Liver (tissue), 9 donors: ENCODE measurements around the gene DPP4. TPM values are rescaled to one million over a fixed set of nuclear protein-coding genes. Genes with fewer than 3 reads are reported as not detected.

ENCODE experiments used
- DNase-seq: peaks from one replicate; pipeline ENCODE4 v3.0.0-alpha.2; 2017; ENCODE audit warnings: low spot score
- H3K27ac ChIP-seq, 2 donors: one replicate each; pipeline ENCODE4 v1.7.0; 2013; ENCODE audit warnings: inconsistent platforms in 2 of 2, low read length in 2 of 2, control low read depth in 1 of 2, low read depth in 1 of 2, mild to moderate bottlenecking in 1 of 2
- H3K27me3 ChIP-seq, 4 donors: one replicate each; pipeline versions ENCODE4 v1.6.1 to v1.7.0; 2013; ENCODE audit warnings: low read length in 3 of 4, inconsistent platforms in 1 of 4, mild to moderate bottlenecking in 1 of 4, moderate library complexity in 1 of 4; ENCODE audit not compliant: control insufficient read depth in 4 of 4, insufficient read depth in 4 of 4
- H3K36me3 ChIP-seq, 4 donors: one replicate each; pipeline versions ENCODE4 v1.6.1 to v1.7.0; 2013; ENCODE audit warnings: low read length in 3 of 4, mild to moderate bottlenecking in 3 of 4, low read depth in 1 of 4, moderate library complexity in 1 of 4; ENCODE audit not compliant: control insufficient read depth in 4 of 4, insufficient read depth in 3 of 4
- H3K4me1 ChIP-seq, 4 donors: one replicate each; pipeline versions ENCODE4 v1.6.1 to v1.7.0; 2013; ENCODE audit warnings: low read length in 3 of 4, mild to moderate bottlenecking in 3 of 4, moderate library complexity in 1 of 4; ENCODE audit not compliant: control insufficient read depth in 4 of 4, insufficient read depth in 4 of 4
- H3K4me3 ChIP-seq, 3 donors: one replicate each; pipeline versions ENCODE4 v1.6.1 to v1.7.0; 2013; ENCODE audit warnings: low read length in 3 of 3, control low read depth in 1 of 3, low read depth in 1 of 3, mild to moderate bottlenecking in 1 of 3
- H3K9ac ChIP-seq, 2 donors: one replicate each; pipeline ENCODE4 v1.7.0; 2013; ENCODE audit warnings: low read length in 2 of 2, mild to moderate bottlenecking in 2 of 2, moderate library complexity in 2 of 2, control low read depth in 1 of 2, low read depth in 1 of 2
- H3K9me3 ChIP-seq, 4 donors: one replicate each; pipeline versions ENCODE4 v1.6.1 to v1.7.0; 2013; ENCODE audit warnings: low read length in 3 of 4; ENCODE audit not compliant: control insufficient read depth in 4 of 4
- ATF3 ChIP-seq: IDR thresholded peaks from 2 replicates; pipeline ENCODE4 v1.6.1; 2016; ENCODE audit warnings: antibody characterized with exemption
- EGR1 ChIP-seq, 2 donors: IDR thresholded peaks; 2 replicates each; pipeline ENCODE4 v1.6.1; 2016 to 2018; ENCODE audit warnings: antibody characterized with exemption in 2 of 2, low read depth in 2 of 2
- FOXA1 ChIP-seq: IDR thresholded peaks from 2 replicates; pipeline ENCODE4 v1.6.1; 2016; ENCODE audit warnings: antibody characterized with exemption
- FOXA2 ChIP-seq: IDR thresholded peaks from 2 replicates; pipeline ENCODE4 v1.6.1; 2016; ENCODE audit warnings: antibody characterized with exemption
- GABPA ChIP-seq, 2 donors: IDR thresholded peaks in 1 of 2; conservative IDR thresholded peaks in 1 of 2; 2 replicates each; pipeline ENCODE4 v1.6.1; 2016; ENCODE audit warnings: antibody characterized with exemption in 2 of 2, mild to moderate bottlenecking in 1 of 2, moderate library complexity in 1 of 2
- HNF4A ChIP-seq, 2 donors: conservative IDR thresholded peaks; 2 replicates each; pipeline ENCODE4 v1.6.1; 2016; ENCODE audit warnings: antibody characterized with exemption in 2 of 2, mild to moderate bottlenecking in 2 of 2
- HNF4G ChIP-seq: IDR thresholded peaks from 2 replicates; pipeline ENCODE4 v1.6.1; 2016; ENCODE audit warnings: antibody characterized with exemption
- JUND ChIP-seq, 2 donors: IDR thresholded peaks; 2 replicates each; pipeline ENCODE4 v1.6.1; 2016; ENCODE audit warnings: antibody characterized with exemption in 2 of 2
- MAX ChIP-seq: IDR thresholded peaks from 2 replicates; pipeline ENCODE4 v1.6.1; 2016; ENCODE audit warnings: antibody characterized with exemption
- NR2F2 ChIP-seq: IDR thresholded peaks from 2 replicates; pipeline ENCODE4 v1.6.1; 2016; ENCODE audit warnings: antibody characterized with exemption
- RAD21 ChIP-seq, 2 donors: IDR thresholded peaks; 2 replicates each; pipeline ENCODE4 v1.6.1; 2016; ENCODE audit warnings: antibody characterized with exemption in 2 of 2, mild to moderate bottlenecking in 2 of 2
- REST ChIP-seq: IDR thresholded peaks from 2 replicates; pipeline ENCODE4 v1.6.1; 2016; ENCODE audit warnings: antibody characterized with exemption, mild to moderate bottlenecking
- RXRA ChIP-seq, 2 donors: IDR thresholded peaks; 2 replicates each; pipeline ENCODE4 v1.6.1; 2017 to 2018; ENCODE audit warnings: antibody characterized with exemption in 2 of 2, mild to moderate bottlenecking in 1 of 2
- SP1 ChIP-seq: IDR thresholded peaks from 2 replicates; pipeline ENCODE4 v1.6.1; 2018; ENCODE audit warnings: antibody characterized with exemption, mild to moderate bottlenecking
- TAF1 ChIP-seq: conservative IDR thresholded peaks from 2 replicates; pipeline ENCODE4 v1.6.1; 2016; ENCODE audit warnings: antibody characterized with exemption, mild to moderate bottlenecking
- YY1 ChIP-seq: IDR thresholded peaks from 2 replicates; pipeline ENCODE4 v1.6.1; 2016; ENCODE audit warnings: antibody characterized with exemption, mild to moderate bottlenecking
- WGBS: extraction: QIAGEN DNeasy Blood & Tissue Kit; methylation state at CpG from one replicate; pipeline ENCODE4 v1.1.7; 2013; 5-methylcytosine and 5-hydroxymethylcytosine counted together
- polyA plus RNA-seq, 2 donors: library from polyadenylated mRNA; stranded (reverse) in 1 of 2; unstranded in 1 of 2; fragments of 200-250 nt in 1 of 2; fragments of >200 nt in 1 of 2; fragmentation: Nextera tagmentation in 1 of 2; extraction: Ambion mirVana in 1 of 2; gene quantifications; one replicate each; pipeline versions ENCODE4 v1.2.1 to v1.2.3, GENCODE V29; 2013 to 2015
- total RNA-seq, 2 donors: library from RNA; depleted of rRNA; stranded (reverse); fragments of >200 nt; gene quantifications; one replicate each; pipeline ENCODE4 v1.2.3, GENCODE V29; 2014
- TF ChIP-seq, protein P1 (sequence below): fragments of 150-350 bp; IDR thresholded peaks from 2 replicates; pipeline ENCODE4 v1.5.1; 2017; ENCODE audit warnings: improper control_type of control experiment, low read depth, low read length; ENCODE audit not compliant: missing input control
- TF ChIP-seq, protein P2 (sequence below): IDR thresholded peaks from 2 replicates; pipeline ENCODE4 v1.6.1; 2016; ENCODE audit warnings: antibody characterized with exemption
- donor health status: healthy.
- donor health status: healthy.
- donor health status: healthy.
- donor health status: healthy.
- donor health status: healthy.

The DPP4 gene
- total and polyA plus RNA-seq, 4 donors: 9.6 to 30.1 (median 13.5) TPM

DNA sequence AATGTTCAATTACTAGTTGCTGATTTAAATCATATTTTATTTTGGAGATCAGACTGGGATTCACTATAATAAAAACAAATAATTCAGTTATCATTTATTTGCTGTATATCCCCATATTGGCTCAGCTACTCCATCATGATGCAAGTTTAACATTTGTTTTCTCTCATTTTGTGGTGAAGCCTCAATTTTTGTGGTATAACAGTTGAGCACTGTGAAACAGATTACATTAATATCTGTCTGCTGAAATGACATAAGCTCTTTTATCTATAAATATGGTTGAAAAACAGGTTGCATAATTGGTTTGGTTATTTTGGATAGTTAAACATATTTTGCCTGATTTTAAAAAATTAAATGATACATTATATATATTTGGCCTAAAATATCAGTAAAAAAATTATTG is 67.7 kb downstream of the DPP4 start (continued):
- TF ChIP-seq, protein P1, sequence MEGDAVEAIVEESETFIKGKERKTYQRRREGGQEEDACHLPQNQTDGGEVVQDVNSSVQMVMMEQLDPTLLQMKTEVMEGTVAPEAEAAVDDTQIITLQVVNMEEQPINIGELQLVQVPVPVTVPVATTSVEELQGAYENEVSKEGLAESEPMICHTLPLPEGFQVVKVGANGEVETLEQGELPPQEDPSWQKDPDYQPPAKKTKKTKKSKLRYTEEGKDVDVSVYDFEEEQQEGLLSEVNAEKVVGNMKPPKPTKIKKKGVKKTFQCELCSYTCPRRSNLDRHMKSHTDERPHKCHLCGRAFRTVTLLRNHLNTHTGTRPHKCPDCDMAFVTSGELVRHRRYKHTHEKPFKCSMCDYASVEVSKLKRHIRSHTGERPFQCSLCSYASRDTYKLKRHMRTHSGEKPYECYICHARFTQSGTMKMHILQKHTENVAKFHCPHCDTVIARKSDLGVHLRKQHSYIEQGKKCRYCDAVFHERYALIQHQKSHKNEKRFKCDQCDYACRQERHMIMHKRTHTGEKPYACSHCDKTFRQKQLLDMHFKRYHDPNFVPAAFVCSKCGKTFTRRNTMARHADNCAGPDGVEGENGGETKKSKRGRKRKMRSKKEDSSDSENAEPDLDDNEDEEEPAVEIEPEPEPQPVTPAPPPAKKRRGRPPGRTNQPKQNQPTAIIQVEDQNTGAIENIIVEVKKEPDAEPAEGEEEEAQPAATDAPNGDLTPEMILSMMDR: no peak
- TF ChIP-seq GABPA (IDR thresholded peaks at IDR 0.05 in 1 of 2, conservative IDR thresholded peaks at IDR 0.05 in 1 of 2): no peak
- no peak for TF ChIP-seq FOXA2
- TF ChIP-seq YY1: no peak

- no peak overlapping the region for H3K9ac ChIP-seq
- H3K36me3 ChIP-seq: peaks cover 0 to 2% (median under 1%) of the 10 kb centered on the region in 4 donors
- no peak overlapping the region for H3K4me3 ChIP-seq
- H3K27ac ChIP-seq: no peak overlapping the region
- no peak for DNase-seq
- no peaks in the 10 kb centered on the region for H3K27me3 ChIP-seq
- H3K9me3 ChIP-seq: no peaks in the 10 kb centered on the region
- TF ChIP-seq, protein P2, sequence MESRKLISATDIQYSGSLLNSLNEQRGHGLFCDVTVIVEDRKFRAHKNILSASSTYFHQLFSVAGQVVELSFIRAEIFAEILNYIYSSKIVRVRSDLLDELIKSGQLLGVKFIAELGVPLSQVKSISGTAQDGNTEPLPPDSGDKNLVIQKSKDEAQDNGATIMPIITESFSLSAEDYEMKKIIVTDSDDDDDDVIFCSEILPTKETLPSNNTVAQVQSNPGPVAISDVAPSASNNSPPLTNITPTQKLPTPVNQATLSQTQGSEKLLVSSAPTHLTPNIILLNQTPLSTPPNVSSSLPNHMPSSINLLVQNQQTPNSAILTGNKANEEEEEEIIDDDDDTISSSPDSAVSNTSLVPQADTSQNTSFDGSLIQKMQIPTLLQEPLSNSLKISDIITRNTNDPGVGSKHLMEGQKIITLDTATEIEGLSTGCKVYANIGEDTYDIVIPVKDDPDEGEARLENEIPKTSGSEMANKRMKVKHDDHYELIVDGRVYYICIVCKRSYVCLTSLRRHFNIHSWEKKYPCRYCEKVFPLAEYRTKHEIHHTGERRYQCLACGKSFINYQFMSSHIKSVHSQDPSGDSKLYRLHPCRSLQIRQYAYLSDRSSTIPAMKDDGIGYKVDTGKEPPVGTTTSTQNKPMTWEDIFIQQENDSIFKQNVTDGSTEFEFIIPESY: no peak
- TF ChIP-seq RXRA (IDR thresholded peaks at IDR 0.05) (no peak), ATF3 (no peak), FOXA1 (no peak), HNF4G (no peak), TAF1 (no peak), FOXA2 (no peak), JUND (IDR thresholded peaks at IDR 0.05) (no peak), RAD21 (IDR thresholded peaks at IDR 0.05) (no peak), HNF4A (conservative IDR thresholded peaks at IDR 0.05) (no peak), REST (no peak), GABPA (IDR thresholded peaks at IDR 0.05 in 1 of 2, conservative IDR thresholded peaks at IDR 0.05 in 1 of 2) (no peak), NR2F2 (no peak), EGR1 (IDR thresholded peaks at IDR 0.05; ENCODE audit: low read depth in 2 of 2) (no peak), SP1 (no peak), YY1 (no peak), MAX (no peak)
- TF ChIP-seq, protein P1: no peak
- WGBS: 84% methylated on average over 3 of the region's 3 CpGs
- H3K4me1 ChIP-seq: no peaks in the 10 kb centered on the region
Measured at GRCh38 chr2:162004031-162004430, 70.0 kb downstream of the DPP4 start.
